DND-41 (cell line): ENCODE data around the gene GPC4.

Experiments used
- ATAC-seq: fragments of 200-7000 bp; cut with Tn5 transposase; 3 replicates; pipeline ENCODE4 v1.9.1; 2021; ENCODE audit warnings: low read depth; ENCODE audit not compliant: insufficient read depth
- DNase-seq: peaks from one replicate; pipeline ENCODE4 v3.0.0-alpha.2; 2020
- H2AFZ ChIP-seq: 2 replicates; pipeline ENCODE4 v1.6.0; 2012; ENCODE audit warnings: low read depth, low read length
- H3K27ac ChIP-seq: 2 replicates; pipeline ENCODE4 v1.5.1; 2012; ENCODE audit warnings: low read length, inconsistent platforms
- H3K27me3 ChIP-seq: fragments of 200-600 bp; sonication (generic); 2 replicates; pipeline ENCODE4 v1.6.0; 2012; ENCODE audit warnings: low read length, mild to moderate bottlenecking, inconsistent platforms; ENCODE audit not compliant: insufficient read depth, poor library complexity
- H3K36me3 ChIP-seq: 2 replicates; pipeline ENCODE4 v1.5.1; 2012; ENCODE audit warnings: low read length, inconsistent platforms; ENCODE audit not compliant: insufficient read depth
- H3K4me1 ChIP-seq: 2 replicates; pipeline ENCODE4 v1.5.1; 2012; ENCODE audit warnings: mild to moderate bottlenecking, low read length; ENCODE audit not compliant: insufficient read depth
- H3K4me2 ChIP-seq: 2 replicates; pipeline ENCODE4 v1.6.0; 2012; ENCODE audit warnings: mild to moderate bottlenecking, moderate library complexity, low read length, inconsistent platforms; ENCODE audit not compliant: insufficient read depth
- H3K4me3 ChIP-seq, 2 experiments: fragments of 200-600 bp in 1 of 2; shearing (Covaris generic) in 1 of 2; 2 replicates each; pipeline ENCODE4 v1.5.1; 2012 to 2016; ENCODE audit warnings: inconsistent platforms in 2 of 2, low read length in 2 of 2, mild to moderate bottlenecking in 2 of 2, low read depth in 1 of 2, moderate library complexity in 1 of 2
- H3K79me2 ChIP-seq: 2 replicates; pipeline ENCODE4 v1.6.0; 2012; ENCODE audit warnings: low read length, inconsistent platforms; ENCODE audit not compliant: insufficient read depth
- H3K9ac ChIP-seq: 2 replicates; pipeline ENCODE4 v1.6.0; 2012; ENCODE audit warnings: low read depth, mild to moderate bottlenecking, inconsistent platforms, low read length, moderate library complexity
- H3K9me3 ChIP-seq: 2 replicates; pipeline ENCODE4 v1.5.1; 2012; ENCODE audit warnings: low read length, moderate library complexity, mild to moderate bottlenecking, inconsistent platforms; ENCODE audit not compliant: insufficient read depth, severe bottlenecking
- H4K20me1 ChIP-seq: 2 replicates; pipeline ENCODE4 v1.6.0; 2012; ENCODE audit warnings: low read length; ENCODE audit not compliant: insufficient read depth
- CTCF ChIP-seq: IDR thresholded peaks from 2 replicates; pipeline ENCODE4 v1.5.1; 2012; ENCODE audit warnings: borderline replicate concordance, low read length, moderate library complexity, mild to moderate bottlenecking; ENCODE audit not compliant: poor library complexity, severe bottlenecking; ENCODE audit errors: extremely low read depth
- EZH2 ChIP-seq: IDR thresholded peaks from 3 replicates; pipeline ENCODE4 v1.6.1; 2012; ENCODE audit warnings: borderline replicate concordance, low read depth, mild to moderate bottlenecking, moderate library complexity, low read length, inconsistent platforms; ENCODE audit not compliant: severe bottlenecking

GPC4 gene

GRCh38 chrX:133366735-133367134 lies 48.6 kb downstream of the GPC4 start:
- no peaks in the 10 kb centered on the region for H3K79me2 ChIP-seq
- no peaks in the 10 kb centered on the region for H3K36me3 ChIP-seq
- no peak for DNase-seq
- no peaks in the 10 kb centered on the region for H3K4me1 ChIP-seq
- no peak overlapping the region for H3K27ac ChIP-seq
- no peak overlapping the region for H3K4me2 ChIP-seq
- H2AFZ ChIP-seq: no peak overlapping the region
- H3K9me3 ChIP-seq: no peaks in the 10 kb centered on the region
- TF ChIP-seq EZH2 (no peak), CTCF (no peak)
- no peak; the same call in 2 of the 3 replicates for ATAC-seq
- no peak overlapping the region for H3K9ac ChIP-seq
- no peaks in the 10 kb centered on the region for H3K27me3 ChIP-seq
- H3K4me3 ChIP-seq: no peak overlapping the region
- H4K20me1 ChIP-seq: no peaks in the 10 kb centered on the region

- H3K9me3 ChIP-seq: no peaks in the 10 kb centered on the region
- no peak overlapping the region for H2AFZ ChIP-seq
- no peak overlapping the region for H3K4me2 ChIP-seq
- H4K20me1 ChIP-seq: no peaks in the 10 kb centered on the region
- no peaks in the 10 kb centered on the region for H3K27me3 ChIP-seq
- no peak for DNase-seq
- H3K4me3 ChIP-seq: no peak overlapping the region
- H3K79me2 ChIP-seq: no peaks in the 10 kb centered on the region
- no peaks in the 10 kb centered on the region for H3K36me3 ChIP-seq
- ATAC-seq: no peak
- H3K9ac ChIP-seq: no peak overlapping the region
- no peaks in the 10 kb centered on the region for H3K4me1 ChIP-seq
- H3K27ac ChIP-seq: no peak overlapping the region
- TF ChIP-seq EZH2 (no peak), CTCF (no peak)
Measured at GRCh38 chrX:133365871-133366611, 49.2 kb downstream of the GPC4 start.

GRCh38 chrX:133364865-133365264 lies 50.4 kb downstream of the GPC4 start:
- no peaks in the 10 kb centered on the region for H3K9me3 ChIP-seq
- DNase-seq (no peak), ATAC-seq (no peak)
- H4K20me1 ChIP-seq: no peaks in the 10 kb centered on the region
- H3K27ac ChIP-seq: no peak overlapping the region
- no peaks in the 10 kb centered on the region for H3K79me2 ChIP-seq
- no peak overlapping the region for H3K9ac ChIP-seq
- H3K4me2 ChIP-seq: no peak overlapping the region
- H3K36me3 ChIP-seq: no peaks in the 10 kb centered on the region
- H3K4me1 ChIP-seq: no peaks in the 10 kb centered on the region
- no peaks in the 10 kb centered on the region for H3K27me3 ChIP-seq
- no peak overlapping the region for H3K4me3 ChIP-seq
- no peak overlapping the region for H2AFZ ChIP-seq
- TF ChIP-seq EZH2 (no peak), CTCF (no peak)
